Measurements from ENCODE around the gene THSD1.

DNA sequence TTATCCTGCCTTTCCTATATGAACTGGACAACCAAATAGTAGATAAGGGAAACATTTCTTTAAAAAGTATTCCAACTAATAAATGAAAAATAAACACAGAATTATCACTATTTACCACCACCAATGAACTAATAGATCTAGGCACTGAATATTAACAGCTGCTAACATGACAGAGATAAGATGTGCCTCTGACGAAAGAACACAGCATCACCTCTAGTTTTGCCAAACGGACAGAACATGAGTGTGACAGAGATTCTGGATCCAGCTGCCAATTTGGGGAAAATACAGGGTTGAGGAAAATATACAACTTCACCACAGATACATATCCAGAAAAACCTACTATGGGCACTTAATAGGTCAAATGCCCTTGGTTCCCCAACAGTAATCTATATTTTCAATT is 26.5 kb upstream of the THSD1 start:
- no peak for TF ChIP-seq CTCF (IDR thresholded peaks at IDR 0.05)
- no peak for TF ChIP-seq POLR2A (IDR thresholded peaks at IDR 0.05)
